GM13977 (cell line): ENCODE results near the gene MGAT5.

Source experiments
- DNase-seq: peaks from one replicate; pipeline ENCODE4 v3.0.0; 2012; ENCODE audit warnings: low spot score
- CTCF ChIP-seq: IDR thresholded peaks from 2 replicates; pipeline ENCODE4 v1.5.1; 2012; ENCODE audit warnings: mild to moderate bottlenecking, control low read depth; ENCODE audit not compliant: insufficient read depth; ENCODE audit errors: extremely low read depth, missing control alignments
- in situ Hi-C: fragments of 300-500 bp; cut with MboI; formaldehyde crosslinking; loops from one replicate; pipeline ENCODE4 v1.12.0; 2022; ENCODE audit warnings: low sequenced_read_pairs, low pct_unique_long_range_greater_than_20kb, mixed read lengths, inconsistent platforms; ENCODE audit not compliant: unreplicated experiment

The MGAT5 gene

GRCh38 chr2:134271758-134272157 is 17.9 kb downstream of the MGAT5 start:
- no peak for DNase-seq
- in situ Hi-C loops = no loop called here
- no peak for TF ChIP-seq CTCF

GRCh38 chr2:134272806-134273205 is 18.9 kb downstream of the MGAT5 start:
- no peak for TF ChIP-seq CTCF
- DNase-seq = no peak
- in situ Hi-C loops = no loop called here

GRCh38 chr2:134273256-134273983 is 19.5 kb downstream of the MGAT5 start:
- no peak for TF ChIP-seq CTCF
- DNase-seq = no peak
- in situ Hi-C loops = no loop called here

GRCh38 chr2:134274121-134274520 is 20.2 kb downstream of the MGAT5 start:
- in situ Hi-C loops = no loop called here
- no peak for DNase-seq
- no peak for TF ChIP-seq CTCF

- DNase-seq = no peak
- in situ Hi-C loops = no loop called here
- TF ChIP-seq CTCF = no peak
Measured at GRCh38 chr2:134275058-134275862, 21.4 kb downstream of the MGAT5 start.

GRCh38 chr2:134276381-134277172 is 22.7 kb downstream of the MGAT5 start:
- DNase-seq = no peak
- in situ Hi-C loops = no loop called here
- TF ChIP-seq CTCF = no peak
